Neural cell (in vitro differentiated cells): ENCODE measurements around the gene COQ10B.

ENCODE experiments used
- MXI1 ChIP-seq: fragments of 450-650 bp; conservative IDR thresholded peaks from 2 replicates; pipeline ENCODE4 v1.6.1; 2014; ENCODE audit warnings: antibody characterized with exemption, mild to moderate bottlenecking; ENCODE audit not compliant: poor library complexity, severe bottlenecking
- RAD21 ChIP-seq: fragments of 450-650 bp; conservative IDR thresholded peaks from 2 replicates; pipeline ENCODE4 v1.6.1; 2014; ENCODE audit warnings: antibody characterized with exemption, mild to moderate bottlenecking, moderate library complexity
- TF ChIP-seq, protein P1 (sequence below): fragments of 450-650 bp; IDR thresholded peaks from 2 replicates; pipeline ENCODE4 v1.5.1; 2014; ENCODE audit warnings: antibody characterized with exemption, mild to moderate bottlenecking, moderate library complexity; ENCODE audit not compliant: poor library complexity, severe bottlenecking

DNA sequence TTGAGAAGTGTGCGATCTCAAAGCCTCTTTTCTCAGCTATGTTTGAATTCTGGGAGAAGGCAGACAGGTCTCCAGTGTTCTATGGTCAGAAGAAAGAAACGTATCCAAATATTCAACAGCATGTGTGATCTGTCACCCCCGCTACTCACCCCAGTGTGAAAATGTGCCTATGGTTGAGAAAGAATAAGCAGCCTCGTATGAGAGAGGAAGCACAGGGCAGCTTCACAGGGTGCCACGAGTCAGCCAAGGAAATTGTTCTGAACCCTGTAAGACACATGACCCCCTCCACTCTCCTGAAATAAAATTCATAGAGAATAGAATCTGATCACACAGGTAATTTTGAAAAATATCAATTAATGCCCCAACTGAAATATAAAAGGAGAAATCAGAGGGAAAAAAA lies 10.5 kb upstream of the COQ10B start:
- TF ChIP-seq, protein P1, sequence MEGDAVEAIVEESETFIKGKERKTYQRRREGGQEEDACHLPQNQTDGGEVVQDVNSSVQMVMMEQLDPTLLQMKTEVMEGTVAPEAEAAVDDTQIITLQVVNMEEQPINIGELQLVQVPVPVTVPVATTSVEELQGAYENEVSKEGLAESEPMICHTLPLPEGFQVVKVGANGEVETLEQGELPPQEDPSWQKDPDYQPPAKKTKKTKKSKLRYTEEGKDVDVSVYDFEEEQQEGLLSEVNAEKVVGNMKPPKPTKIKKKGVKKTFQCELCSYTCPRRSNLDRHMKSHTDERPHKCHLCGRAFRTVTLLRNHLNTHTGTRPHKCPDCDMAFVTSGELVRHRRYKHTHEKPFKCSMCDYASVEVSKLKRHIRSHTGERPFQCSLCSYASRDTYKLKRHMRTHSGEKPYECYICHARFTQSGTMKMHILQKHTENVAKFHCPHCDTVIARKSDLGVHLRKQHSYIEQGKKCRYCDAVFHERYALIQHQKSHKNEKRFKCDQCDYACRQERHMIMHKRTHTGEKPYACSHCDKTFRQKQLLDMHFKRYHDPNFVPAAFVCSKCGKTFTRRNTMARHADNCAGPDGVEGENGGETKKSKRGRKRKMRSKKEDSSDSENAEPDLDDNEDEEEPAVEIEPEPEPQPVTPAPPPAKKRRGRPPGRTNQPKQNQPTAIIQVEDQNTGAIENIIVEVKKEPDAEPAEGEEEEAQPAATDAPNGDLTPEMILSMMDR, result no peak
- TF ChIP-seq MXI1 (no peak), RAD21 (no peak)
